Measurements from ENCODE around the gene RAB1B. TPM values are rescaled to one million over a fixed set of nuclear protein-coding genes. Genes with fewer than 3 reads are reported as not detected.

RAB1B gene
- total RNA-seq (100 to 1,000 TPM in 1 of 2 donors, 10 to 100 TPM in 1; 78.6 to 162 TPM), polyA plus RNA-seq (100 to 1,000 TPM; 174 to 203 TPM)
- long read RNA-seq, donor 1, transcript RAB1B-201 (6 exons, 2,007 nt) = major isoform, 76 of 101 reads
- long read RNA-seq, donor 1, partial matches to known transcripts = 25 of 101 reads
- long read RNA-seq, donor 1, other reads (novel, unspliced or antisense) = 0 of 101 reads
- long read RNA-seq, donor 2, transcript RAB1B-201 (6 exons, 2,007 nt) = major isoform, 30 of 42 reads
- long read RNA-seq, donor 2, partial matches to known transcripts = 12 of 42 reads
- long read RNA-seq, donor 2, other reads (novel, unspliced or antisense) = 0 of 42 reads
- long read RNA-seq, donor 3, transcript RAB1B-201 (6 exons, 2,007 nt) = major isoform, 23 of 47 reads
- long read RNA-seq, donor 3, partial matches to known transcripts = 24 of 47 reads
- long read RNA-seq, donor 3, other reads (novel, unspliced or antisense) = 0 of 47 reads
- long read RNA-seq, donor 4, transcript RAB1B-201 (6 exons, 2,007 nt) = major isoform, 20 of 31 reads
- long read RNA-seq, donor 4, partial matches to known transcripts = 11 of 31 reads
- long read RNA-seq, donor 4, other reads (novel, unspliced or antisense) = 0 of 31 reads
- long read RNA-seq, donor 5, transcript RAB1B-201 (6 exons, 2,007 nt) = major isoform, 70 of 97 reads
- long read RNA-seq, donor 5, partial matches to known transcripts = 27 of 97 reads
- long read RNA-seq, donor 5, other reads (novel, unspliced or antisense) = 0 of 97 reads

- 0% methylated on average over 55 to 64 of the region's 64 CpGs for WGBS, 2 donors
- Histone ChIP-seq H3K4me1 (ENCODE audit: control insufficient read depth in 5 of 5, insufficient read depth in 5 of 5, low read length in 5 of 5) (peaks cover 0 to 13% (median 4%) of the 10 kb centered on the region in 5 donors), H3K9me3 (ENCODE audit: control insufficient read depth in 4 of 4, insufficient read depth in 3 of 4, low read length in 3 of 4) (no peaks in the 10 kb centered on the region), H3K36me3 (ENCODE audit: control insufficient read depth in 4 of 4, insufficient read depth in 4 of 4, low read length in 4 of 4) (peaks cover 5 to 39% (median 28%) of the 10 kb centered on the region in 4 donors), H3K27me3 (ENCODE audit: control insufficient read depth in 3 of 3, insufficient read depth in 3 of 3, low read length in 2 of 3) (no peaks in the 10 kb centered on the region), H3K9ac (ENCODE audit: insufficient read depth in 1 of 2, low read length in 2 of 2) (peak within 1 kb of the TSS; percentile 80 to 92), H3K4me3 (peak within 1 kb of the TSS; percentile 92), H3K27ac (ENCODE audit: low read depth in 1 of 2, low read length in 1 of 2) (peak within 1 kb of the TSS; percentile 94 to 97)
- peak; percentile 87 for ATAC-seq (ENCODE audit: insufficient read depth, low FRiP score)
- DNase-seq = peak; percentile 100
- no peak for TF ChIP-seq CTCF (IDR thresholded peaks at IDR 0.05; ENCODE audit: control extremely low read depth, extremely low read depth)
Observed at GRCh38 chr11:66268244-66268951, at the start of gene RAB1B. TSS of gene RAB1B (plus strand) at chr11:66268639. CDS start at chr11:66268680, 41 bp downstream.

DNA sequence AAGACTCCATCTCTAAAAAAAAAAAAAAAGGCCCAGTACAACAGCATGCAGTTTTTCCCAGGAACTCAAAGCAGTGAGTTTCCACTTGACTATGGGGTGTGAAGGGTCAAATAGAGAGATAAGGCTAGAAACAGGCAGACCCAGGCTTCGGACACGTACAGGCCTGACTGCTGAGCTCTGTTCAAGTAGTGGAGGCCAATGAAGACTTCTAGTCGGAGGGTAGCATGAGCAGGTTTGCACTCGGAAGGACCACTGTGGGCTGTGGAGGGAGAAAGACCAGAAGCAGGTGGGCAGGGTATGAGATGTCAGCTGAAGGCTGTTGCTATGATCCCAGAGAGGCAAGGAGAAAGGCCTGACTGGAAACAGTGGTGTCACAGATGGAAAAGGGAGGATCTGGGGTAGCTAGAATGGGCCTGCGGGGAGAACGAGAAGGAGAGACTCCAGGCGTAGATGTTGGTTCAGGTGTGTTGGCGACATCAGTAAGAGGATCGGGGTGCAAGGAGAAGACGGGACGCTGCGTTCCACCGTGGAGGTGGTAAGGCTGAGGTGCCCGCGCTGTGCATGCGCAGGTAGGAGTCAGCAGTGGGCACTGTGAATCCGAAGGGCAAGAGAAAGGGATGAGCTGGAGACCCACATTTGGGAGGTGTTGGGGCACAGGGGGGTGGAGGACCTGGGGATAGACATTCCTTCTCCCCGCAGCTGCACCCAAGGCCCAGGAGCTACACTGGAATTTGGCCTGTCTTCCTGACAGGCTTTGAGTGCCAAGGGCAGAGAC is 49.4 kb upstream of the RAB1B start:
- DNase-seq = no peak
- H3K36me3 ChIP-seq (ENCODE audit: control insufficient read depth in 4 of 4, insufficient read depth in 4 of 4, low read length in 4 of 4) = peaks cover 15 to 43% (median 33%) of the 10 kb centered on the region in 4 donors

More for the DNA sequence above, 49.4 kb upstream of the RAB1B start:
- H3K27me3 ChIP-seq (ENCODE audit: control insufficient read depth in 3 of 3, insufficient read depth in 3 of 3, low read length in 2 of 3) = no peaks in the 10 kb centered on the region
- no peak overlapping the region for H3K9ac ChIP-seq (ENCODE audit: insufficient read depth in 1 of 2, low read length in 2 of 2)
- H3K9me3 ChIP-seq (ENCODE audit: control insufficient read depth in 4 of 4, insufficient read depth in 3 of 4, low read length in 3 of 4) = no peaks in the 10 kb centered on the region
- no peaks in the 10 kb centered on the region for H3K4me1 ChIP-seq (ENCODE audit: control insufficient read depth in 5 of 5, insufficient read depth in 5 of 5, low read length in 5 of 5)
- H3K4me3 ChIP-seq = no peak overlapping the region
- ATAC-seq (ENCODE audit: insufficient read depth, low FRiP score) = no peak
- H3K27ac ChIP-seq (ENCODE audit: low read depth in 1 of 2, low read length in 1 of 2) = no peak overlapping the region
- TF ChIP-seq CTCF (IDR thresholded peaks at IDR 0.05; ENCODE audit: control extremely low read depth, extremely low read depth) = no peak
- 95 to 96% methylated on average over 18 of the region's 18 CpGs for WGBS, 2 donors
